AG04449 (cell line): ENCODE measurements around the gene ENC1.

Source experiments
- CTCF ChIA-PET: fragments of 350-600 bp; formaldehyde crosslinking; extraction: SDS; loops from one replicate; lab custom pipeline; 2021; ENCODE audit warnings: antibody characterized with exemption; lab: Yijun Ruan, JAX
- POLR2A ChIA-PET: fragments of 400-600, 350-600 bp; formaldehyde crosslinking; extraction: SDS; loops from one replicate; lab custom pipeline; 2020; ENCODE audit warnings: antibody characterized with exemption, inconsistent platforms; lab: Yijun Ruan, JAX
- DNase-seq: peaks from one replicate; pipeline ENCODE4 v3.0.0-alpha.2; 2010; ENCODE audit warnings: low read depth, low spot score
- H3K4me3 ChIP-seq: 2 replicates; pipeline ENCODE4 v1.5.1; 2011; ENCODE audit warnings: low read depth, mild to moderate bottlenecking, control low read depth, low read length
- CTCF ChIP-seq: IDR thresholded peaks from one replicate; pipeline ENCODE4 v1.5.1; 2011; ENCODE audit warnings: mild to moderate bottlenecking, moderate library complexity, low read length, control low read depth, inconsistent platforms; ENCODE audit not compliant: insufficient read depth; ENCODE audit errors: missing control alignments

ENC1 gene

GRCh38 chr5:74626386-74627222, 13.9 kb downstream of the ENC1 start:
- no peak overlapping the region for H3K4me3 ChIP-seq
- CTCF ChIA-PET: interaction anchor here (1.2 to 1.8 kb wide), 3 partner anchors 11 to 724 kb away, joined by 3 to 6 read pairs (median 3); no protein-coding TSS in a partner anchor
- DNase-seq: no peak
- POLR2A ChIA-PET: no interaction called here
- TF ChIP-seq CTCF: no peak

- TF ChIP-seq CTCF: no peak
- ChIA-PET CTCF (interaction anchor here (1.2 to 1.8 kb wide), 4 partner anchors 9 to 723 kb away, joined by 3 to 6 read pairs (median 4); no protein-coding TSS in a partner anchor), POLR2A (interaction anchor here (0.6 kb wide), 1 partner anchor 50 kb away, joined by 3 read pairs; no protein-coding TSS in a partner anchor)
- no peak for DNase-seq
- H3K4me3 ChIP-seq: no peak overlapping the region
Observed at GRCh38 chr5:74625742-74626241, 14.7 kb downstream of the ENC1 start.

- TF ChIP-seq CTCF: no peak
- ChIA-PET POLR2A (no interaction called here), CTCF (interaction anchor here (1.6 to 1.8 kb wide), 2 partner anchors 9 to 10 kb away, joined by 4 to 6 read pairs; no protein-coding TSS in a partner anchor)
- no peak for DNase-seq
- no peak overlapping the region for H3K4me3 ChIP-seq
Observed at GRCh38 chr5:74624931-74625505, 15.5 kb downstream of the ENC1 start.

GRCh38 chr5:74624501-74624900, 16.0 kb downstream of the ENC1 start:
- no peak for TF ChIP-seq CTCF
- POLR2A ChIA-PET: no interaction called here

GRCh38 chr5:74623748-74624408, 16.6 kb downstream of the ENC1 start:
- ChIA-PET POLR2A (no interaction called here), CTCF (interaction anchor here (1.2 kb wide), 1 partner anchor 722 kb away, joined by 3 read pairs; no protein-coding TSS in a partner anchor)
- no peak overlapping the region for H3K4me3 ChIP-seq
- DNase-seq: no peak
- TF ChIP-seq CTCF: no peak

More at GRCh38 chr5:74624501-74624900, 16.0 kb downstream of the ENC1 start:
- DNase-seq: no peak
- no peak overlapping the region for H3K4me3 ChIP-seq
- CTCF ChIA-PET: interaction anchor here (1.6 kb wide), 1 partner anchor 10 kb away, joined by 4 read pairs; no protein-coding TSS in a partner anchor
